HG03108 (cell line): ENCODE data around the gene TLR1.
"Not testable (repeated sequence)": the region's sequence is repeated elsewhere in the genome, so short reads cannot be mapped to it uniquely, and the experiment has no call there.

Experiments
- ATAC-seq: cut with Tn5 transposase; IDR thresholded peaks from one replicate; pipeline ENCODE4 v1.9.1; 2021; ENCODE audit warnings: moderate library complexity; ENCODE audit not compliant: unreplicated experiment

TLR1 gene

GRCh38 chr4:38806251-38806650, 1.7 kb upstream of the TLR1 start:
- ATAC-seq: not testable (repeated sequence)

GRCh38 chr4:38805530-38806145, 1.0 kb upstream of the TLR1 start:
- peak; percentile 76 for ATAC-seq

- peak; percentile 50 for ATAC-seq
Measured at GRCh38 chr4:38803833-38804653, 548 bp downstream of the TLR1 start.

GRCh38 chr4:38802561-38803355, 1.8 kb downstream of the TLR1 start:
- no peak for ATAC-seq

GRCh38 chr4:38800961-38801450, 3.6 kb downstream of the TLR1 start:
- ATAC-seq: no peak

- ATAC-seq: no peak
Measured at GRCh38 chr4:38800366-38800765, 4.2 kb downstream of the TLR1 start.

- ATAC-seq: no peak
Measured at GRCh38 chr4:38795087-38795486, 9.5 kb downstream of the TLR1 start.

- no peak for ATAC-seq
Measured at GRCh38 chr4:38794051-38794450, 10.5 kb downstream of the TLR1 start.

GRCh38 chr4:38791010-38791409, 13.6 kb downstream of the TLR1 start:
- no peak for ATAC-seq

- ATAC-seq: no peak
Measured at GRCh38 chr4:38788317-38788716, 16.3 kb downstream of the TLR1 start.

- ATAC-seq: no peak
Measured at GRCh38 chr4:38787693-38788092, 16.9 kb downstream of the TLR1 start.

- peak; percentile 38 for ATAC-seq
Measured at GRCh38 chr4:38785901-38786402, 18.6 kb downstream of the TLR1 start.

- ATAC-seq: no peak
Measured at GRCh38 chr4:38785041-38785790, 19.4 kb downstream of the TLR1 start.

- no peak for ATAC-seq
Measured at GRCh38 chr4:38784141-38784540, 20.4 kb downstream of the TLR1 start.

- no peak for ATAC-seq
Measured at GRCh38 chr4:38783109-38783460, 21.5 kb downstream of the TLR1 start.

- peak; percentile 58 for ATAC-seq
Measured at GRCh38 chr4:38782452-38783108, 22.0 kb downstream of the TLR1 start, which contains the start of gene TLR10. TSS of gene TLR10 (minus strand) at chr4:38782990. CDS start at chr4:38775590, 7,400 bp downstream.

- ATAC-seq: no peak
Measured at GRCh38 chr4:38781854-38782261, 22.7 kb downstream of the TLR1 start.

- no peak for ATAC-seq
Measured at GRCh38 chr4:38780833-38781484, 23.6 kb downstream of the TLR1 start.

- ATAC-seq: no peak
Measured at GRCh38 chr4:38779790-38780189, 24.8 kb downstream of the TLR1 start.
